Measurements from ENCODE around the gene TMPRSS6.

DNA sequence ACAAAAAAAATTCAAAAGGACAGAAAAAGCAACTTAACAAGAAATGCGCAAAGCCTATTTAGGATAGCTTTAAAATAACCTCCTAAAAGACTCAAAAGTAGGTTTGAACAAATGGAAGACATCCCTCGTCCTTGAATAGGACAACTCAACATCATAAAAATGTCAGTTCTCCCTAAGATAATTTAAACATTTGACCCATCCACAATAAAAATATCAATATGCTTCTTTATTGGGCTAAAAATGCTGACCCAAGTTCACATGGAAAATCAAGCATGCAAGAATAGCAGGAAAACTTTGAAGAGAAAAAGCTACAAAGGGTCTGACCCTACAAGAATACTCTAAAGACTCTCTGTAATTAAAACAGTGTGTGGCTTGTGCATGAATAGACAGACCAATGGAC, 70.0 kb downstream of the TMPRSS6 start:
- TF ChIP-seq, protein P1, sequence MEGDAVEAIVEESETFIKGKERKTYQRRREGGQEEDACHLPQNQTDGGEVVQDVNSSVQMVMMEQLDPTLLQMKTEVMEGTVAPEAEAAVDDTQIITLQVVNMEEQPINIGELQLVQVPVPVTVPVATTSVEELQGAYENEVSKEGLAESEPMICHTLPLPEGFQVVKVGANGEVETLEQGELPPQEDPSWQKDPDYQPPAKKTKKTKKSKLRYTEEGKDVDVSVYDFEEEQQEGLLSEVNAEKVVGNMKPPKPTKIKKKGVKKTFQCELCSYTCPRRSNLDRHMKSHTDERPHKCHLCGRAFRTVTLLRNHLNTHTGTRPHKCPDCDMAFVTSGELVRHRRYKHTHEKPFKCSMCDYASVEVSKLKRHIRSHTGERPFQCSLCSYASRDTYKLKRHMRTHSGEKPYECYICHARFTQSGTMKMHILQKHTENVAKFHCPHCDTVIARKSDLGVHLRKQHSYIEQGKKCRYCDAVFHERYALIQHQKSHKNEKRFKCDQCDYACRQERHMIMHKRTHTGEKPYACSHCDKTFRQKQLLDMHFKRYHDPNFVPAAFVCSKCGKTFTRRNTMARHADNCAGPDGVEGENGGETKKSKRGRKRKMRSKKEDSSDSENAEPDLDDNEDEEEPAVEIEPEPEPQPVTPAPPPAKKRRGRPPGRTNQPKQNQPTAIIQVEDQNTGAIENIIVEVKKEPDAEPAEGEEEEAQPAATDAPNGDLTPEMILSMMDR (IDR thresholded peaks at IDR 0.05): no peak
- TF ChIP-seq POLR2A (IDR thresholded peaks at IDR 0.05): no peak

All from right lobe of liver (tissue), 4 donors.